Right lobe of liver (tissue), 4 donors: ENCODE measurements around the gene FGF13.

Experiments used
- CTCF ChIP-seq, 4 donors: fragments of 200-600 bp in 3 of 4; fragments of 450-650 bp in 1 of 4; IDR thresholded peaks; one replicate each; pipeline versions ENCODE4 v1.5.1 to v1.8.0; 2016 to 2022; ENCODE audit warnings: antibody characterized with exemption in 4 of 4, mild to moderate bottlenecking in 2 of 4
- POLR2A ChIP-seq: fragments of 450-650 bp; IDR thresholded peaks from one replicate; pipeline ENCODE4 v1.6.1; 2017; ENCODE audit warnings: antibody characterized with exemption, mild to moderate bottlenecking
- donor health status: DM: no; HTN: no; CAD: no.
- donor health status: DM: no; HTN: no; CAD: no.
- donor health status: DM: no; HTN: yes; CAD: no.

- TF ChIP-seq POLR2A (no peak), CTCF (IDR thresholded peaks at IDR 0.05) (no peak)
Observed at GRCh38 chrX:138742217-138742616, 30.7 kb upstream of the FGF13 start.
